HepG2 (cell line): ENCODE data around the gene ATR. TPM values are rescaled to one million over a fixed set of nuclear protein-coding genes. Genes with fewer than 3 reads are reported as not detected.

Experiments
- ARNTL ChIP-seq: sonication (generic); formaldehyde crosslinking; IDR thresholded peaks from 2 replicates; pipeline ENCODE4 v1.4.0; 2020; ENCODE audit warnings: mild to moderate bottlenecking, missing genetic modification reagents
- E2F2 ChIP-seq: sonication (generic); formaldehyde crosslinking; IDR thresholded peaks from 2 replicates; pipeline ENCODE4 v1.4.0; 2020; ENCODE audit warnings: missing genetic modification reagents, borderline replicate concordance
- KDM2A ChIP-seq: sonication (generic); formaldehyde crosslinking; IDR thresholded peaks from 2 replicates; pipeline ENCODE4 v1.4.0; 2020; ENCODE audit warnings: low read depth, missing genetic modification reagents, borderline replicate concordance
- KDM3A ChIP-seq: IDR thresholded peaks from 2 replicates; pipeline ENCODE4 v1.6.1; 2018; ENCODE audit warnings: low read depth, missing compliant biosample characterization
- NCOA1 ChIP-seq: sonication (generic); formaldehyde crosslinking; IDR thresholded peaks from 2 replicates; pipeline ENCODE4 v1.9.0; 2021; ENCODE audit warnings: missing genetic modification reagents
- PBX3 ChIP-seq: sonication (generic); formaldehyde crosslinking; IDR thresholded peaks from 2 replicates; pipeline ENCODE4 v1.8.1; 2023; ENCODE audit warnings: missing genetic modification reagents, inconsistent platforms, borderline replicate concordance
- TBL1XR1 ChIP-seq: fragments of 150-350 bp; IDR thresholded peaks from 2 replicates; pipeline ENCODE4 v1.6.1; 2014; ENCODE audit warnings: borderline replicate concordance, low read length; ENCODE audit not compliant: partially characterized antibody
- ZNF33A ChIP-seq: sonication (generic); formaldehyde crosslinking; IDR thresholded peaks from 2 replicates; pipeline ENCODE4 v1.5.1; 2020; ENCODE audit warnings: missing genetic modification reagents, mild to moderate bottlenecking, moderate library complexity, borderline replicate concordance
- ZNF816 ChIP-seq: sonication (generic); formaldehyde crosslinking; IDR thresholded peaks from 2 replicates; pipeline ENCODE4 v1.8.0; 2022; ENCODE audit warnings: missing genetic modification reagents, mild to moderate bottlenecking, borderline replicate concordance
- polyA plus RNA-seq, 8 experiments: library from polyadenylated mRNA; depleted of rRNA in 3 of 8; stranded (reverse) in 7 of 8; unstranded in 1 of 8; fragments of >200 nt; fragmentation: Illumina TruSeq in 4 of 8; extraction: Trizol in 4 of 8; gene quantifications; 2 replicates each; pipeline versions ENCODE4 v1.2.1 to v1.2.3, GENCODE V29; 2011 to 2016; ENCODE audit warnings: low read depth in 4 of 8, missing spikeins in 1 of 8, mixed read lengths in 1 of 8; ENCODE audit not compliant: insufficient read depth in 1 of 8
- total RNA-seq, 5 experiments: library from RNA; depleted of rRNA; stranded (reverse); fragments of >200 nt; fragmentation: Illumina TruSeq; extraction: Trizol; gene quantifications; 2 replicates each; pipeline ENCODE4 v1.2.3, GENCODE V29; 2016; ENCODE audit warnings: low read depth in 1 of 5
- TF ChIP-seq, protein P1 (sequence below), 2 experiments: sonication (generic) in 1 of 2; formaldehyde crosslinking in 1 of 2; IDR thresholded peaks; 2 replicates each; pipeline versions ENCODE4 v1.4.0 to v1.6.1; 2016 to 2020; ENCODE audit warnings: borderline replicate concordance in 1 of 2, low read depth in 1 of 2, mild to moderate bottlenecking in 1 of 2, missing genetic modification reagents in 1 of 2
- TF ChIP-seq, protein P2 (sequence below): sonication (generic); formaldehyde crosslinking; IDR thresholded peaks from 2 replicates; pipeline ENCODE4 v1.5.1; 2020; ENCODE audit warnings: missing genetic modification reagents, mild to moderate bottlenecking, borderline replicate concordance
- TF ChIP-seq, protein P3 (sequence below): sonication (generic); formaldehyde crosslinking; conservative IDR thresholded peaks from 2 replicates; pipeline ENCODE4 v1.4.0; 2020; ENCODE audit warnings: missing genetic modification reagents

The ATR gene
- total and polyA plus RNA-seq, 2 of the 13 experiments (the other 11 are each of a cell fraction or from before 2014, with no cell fraction given) = 6.6 to 17.0 TPM

GRCh38 chr3:142447301-142447851, 131.2 kb downstream of the ATR start (continued):
- 0 out of 2 replicates have a peak, but pooled peaks have one; percentile 84 for TF ChIP-seq ZNF33A (CRISPR knock-in tag)
- TF ChIP-seq NCOA1 (CRISPR knock-in tag) = no peak
- TF ChIP-seq TBL1XR1 = no peak
- TF ChIP-seq, protein P1, sequence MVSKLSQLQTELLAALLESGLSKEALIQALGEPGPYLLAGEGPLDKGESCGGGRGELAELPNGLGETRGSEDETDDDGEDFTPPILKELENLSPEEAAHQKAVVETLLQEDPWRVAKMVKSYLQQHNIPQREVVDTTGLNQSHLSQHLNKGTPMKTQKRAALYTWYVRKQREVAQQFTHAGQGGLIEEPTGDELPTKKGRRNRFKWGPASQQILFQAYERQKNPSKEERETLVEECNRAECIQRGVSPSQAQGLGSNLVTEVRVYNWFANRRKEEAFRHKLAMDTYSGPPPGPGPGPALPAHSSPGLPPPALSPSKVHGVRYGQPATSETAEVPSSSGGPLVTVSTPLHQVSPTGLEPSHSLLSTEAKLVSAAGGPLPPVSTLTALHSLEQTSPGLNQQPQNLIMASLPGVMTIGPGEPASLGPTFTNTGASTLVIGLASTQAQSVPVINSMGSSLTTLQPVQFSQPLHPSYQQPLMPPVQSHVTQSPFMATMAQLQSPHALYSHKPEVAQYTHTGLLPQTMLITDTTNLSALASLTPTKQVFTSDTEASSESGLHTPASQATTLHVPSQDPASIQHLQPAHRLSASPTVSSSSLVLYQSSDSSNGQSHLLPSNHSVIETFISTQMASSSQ (IDR thresholded peaks at IDR 0.05; ENCODE audit: low read depth) = no peak
- TF ChIP-seq, protein P1 (CRISPR knock-in tag; IDR thresholded peaks at IDR 0.05; ENCODE audit: borderline replicate concordance) = no peak
- TF ChIP-seq ARNTL (CRISPR knock-in tag) = no peak; the same call in 1 of the 2 replicates
- no peak for TF ChIP-seq KDM2A
- TF ChIP-seq, protein P2, sequence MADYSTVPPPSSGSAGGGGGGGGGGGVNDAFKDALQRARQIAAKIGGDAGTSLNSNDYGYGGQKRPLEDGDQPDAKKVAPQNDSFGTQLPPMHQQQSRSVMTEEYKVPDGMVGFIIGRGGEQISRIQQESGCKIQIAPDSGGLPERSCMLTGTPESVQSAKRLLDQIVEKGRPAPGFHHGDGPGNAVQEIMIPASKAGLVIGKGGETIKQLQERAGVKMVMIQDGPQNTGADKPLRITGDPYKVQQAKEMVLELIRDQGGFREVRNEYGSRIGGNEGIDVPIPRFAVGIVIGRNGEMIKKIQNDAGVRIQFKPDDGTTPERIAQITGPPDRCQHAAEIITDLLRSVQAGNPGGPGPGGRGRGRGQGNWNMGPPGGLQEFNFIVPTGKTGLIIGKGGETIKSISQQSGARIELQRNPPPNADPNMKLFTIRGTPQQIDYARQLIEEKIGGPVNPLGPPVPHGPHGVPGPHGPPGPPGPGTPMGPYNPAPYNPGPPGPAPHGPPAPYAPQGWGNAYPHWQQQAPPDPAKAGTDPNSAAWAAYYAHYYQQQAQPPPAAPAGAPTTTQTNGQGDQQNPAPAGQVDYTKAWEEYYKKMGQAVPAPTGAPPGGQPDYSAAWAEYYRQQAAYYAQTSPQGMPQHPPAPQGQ (CRISPR knock-in tag) = no peak
- no peak for TF ChIP-seq KDM3A (CRISPR knock-in tag)
- TF ChIP-seq E2F2 (CRISPR knock-in tag) = no peak
- TF ChIP-seq, protein P3, sequence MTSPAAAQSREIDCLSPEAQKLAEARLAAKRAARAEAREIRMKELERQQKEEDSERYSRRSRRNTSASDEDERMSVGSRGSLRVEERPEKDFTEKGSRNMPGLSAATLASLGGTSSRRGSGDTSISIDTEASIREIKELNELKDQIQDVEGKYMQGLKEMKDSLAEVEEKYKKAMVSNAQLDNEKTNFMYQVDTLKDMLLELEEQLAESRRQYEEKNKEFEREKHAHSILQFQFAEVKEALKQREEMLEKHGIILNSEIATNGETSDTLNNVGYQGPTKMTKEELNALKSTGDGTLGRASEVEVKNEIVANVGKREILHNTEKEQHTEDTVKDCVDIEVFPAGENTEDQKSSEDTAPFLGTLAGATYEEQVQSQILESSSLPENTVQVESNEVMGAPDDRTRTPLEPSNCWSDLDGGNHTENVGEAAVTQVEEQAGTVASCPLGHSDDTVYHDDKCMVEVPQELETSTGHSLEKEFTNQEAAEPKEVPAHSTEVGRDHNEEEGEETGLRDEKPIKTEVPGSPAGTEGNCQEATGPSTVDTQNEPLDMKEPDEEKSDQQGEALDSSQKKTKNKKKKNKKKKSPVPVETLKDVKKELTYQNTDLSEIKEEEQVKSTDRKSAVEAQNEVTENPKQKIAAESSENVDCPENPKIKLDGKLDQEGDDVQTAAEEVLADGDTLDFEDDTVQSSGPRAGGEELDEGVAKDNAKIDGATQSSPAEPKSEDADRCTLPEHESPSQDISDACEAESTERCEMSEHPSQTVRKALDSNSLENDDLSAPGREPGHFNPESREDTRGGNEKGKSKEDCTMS (CRISPR knock-in tag) = no peak
- peak; percentile 71; the same call in 1 of the 2 replicates for TF ChIP-seq ZNF816
- no peak for TF ChIP-seq PBX3 (CRISPR knock-in tag)
- TF ChIP-seq, all 625 proteins: peak for 54
